GM23248 (cell line): ENCODE measurements around the gene RHOG. TPM values are rescaled to one million over a fixed set of nuclear protein-coding genes. Genes with fewer than 3 reads are reported as not detected.

Experiments
- DNase-seq: peaks from one replicate; pipeline ENCODE4 v3.0.0-alpha.2; 2015
- H2AFZ ChIP-seq: fragments of 200-600 bp; sonication (generic); 2 replicates; pipeline ENCODE4 v1.6.1; 2016; ENCODE audit warnings: antibody characterized with exemption
- H3F3A ChIP-seq: fragments of 200-600 bp; sonication (generic); 2 replicates; pipeline ENCODE4 v1.6.1; 2016; ENCODE audit warnings: mild to moderate bottlenecking, antibody characterized with exemption, mixed run types; ENCODE audit not compliant: insufficient read depth
- H3K27ac ChIP-seq: fragments of 200-600 bp; sonication (generic); 2 replicates; pipeline ENCODE4 v1.5.1; 2016; ENCODE audit warnings: mild to moderate bottlenecking
- H3K27me3 ChIP-seq: fragments of 200-600 bp; sonication (generic); replicated peaks from 2 replicates; pipeline ENCODE4 v1.6.1; 2016; ENCODE audit warnings: mild to moderate bottlenecking; ENCODE audit not compliant: insufficient read depth
- H3K36me3 ChIP-seq: fragments of 200-600 bp; sonication (generic); 2 replicates; pipeline ENCODE4 v1.6.1; 2016; ENCODE audit warnings: low read depth, mild to moderate bottlenecking
- H3K4me1 ChIP-seq: fragments of 200-600 bp; sonication (generic); 2 replicates; pipeline ENCODE4 v1.6.1; 2016; ENCODE audit warnings: mild to moderate bottlenecking; ENCODE audit not compliant: insufficient read depth
- H3K4me2 ChIP-seq: fragments of 200-600 bp; sonication (generic); one replicate; pipeline ENCODE4 v1.6.1; 2016; ENCODE audit warnings: mild to moderate bottlenecking; ENCODE audit not compliant: unreplicated experiment
- H3K4me3 ChIP-seq: fragments of 200-600 bp; sonication (generic); 2 replicates; pipeline ENCODE4 v1.5.1; 2016; ENCODE audit warnings: mild to moderate bottlenecking
- H3K79me2 ChIP-seq: fragments of 200-600 bp; sonication (generic); 2 replicates; pipeline ENCODE4 v1.6.1; 2016; ENCODE audit warnings: mild to moderate bottlenecking; ENCODE audit not compliant: insufficient read depth
- H3K9ac ChIP-seq: fragments of 200-600 bp; sonication (generic); 2 replicates; pipeline ENCODE4 v1.6.1; 2016; ENCODE audit warnings: mild to moderate bottlenecking
- H3K9me2 ChIP-seq: fragments of 200-600 bp; sonication (generic); 2 replicates; pipeline ENCODE4 v1.6.1; 2016; ENCODE audit warnings: mixed run types, mild to moderate bottlenecking, moderate library complexity; ENCODE audit not compliant: insufficient read depth
- H3K9me3 ChIP-seq: fragments of 200-600 bp; sonication (generic); one replicate; pipeline ENCODE4 v1.6.1; 2017; ENCODE audit warnings: low read depth
- H4K20me1 ChIP-seq: fragments of 200-600 bp; sonication (generic); 2 replicates; pipeline ENCODE4 v1.6.0; 2016; ENCODE audit not compliant: insufficient read depth
- EZH2 ChIP-seq: fragments of 200-600 bp; sonication (generic); IDR thresholded peaks from 2 replicates; pipeline ENCODE4 v1.6.1; 2018; ENCODE audit warnings: antibody characterized with exemption, mild to moderate bottlenecking; ENCODE audit not compliant: insufficient read depth, poor library complexity, severe bottlenecking
- EZH2phosphoT487 ChIP-seq: fragments of 200-600 bp; sonication (generic); IDR thresholded peaks from 2 replicates; pipeline ENCODE4 v1.6.1; 2018; ENCODE audit warnings: antibody characterized with exemption, moderate library complexity, mild to moderate bottlenecking, low read depth; ENCODE audit not compliant: insufficient read depth
- WGBS, 2 experiments: methylation state at CpG; one replicate each; pipeline ENCODE4 v1.1.6; 2015 to 2017; ENCODE audit warnings: low lambda C conversion rate in 2 of 2, low coverage in 1 of 2; ENCODE audit errors: missing lambda C conversion rate in 2 of 2; 5-methylcytosine and 5-hydroxymethylcytosine counted together
- in situ Hi-C: fragments of 300-500 bp; cut with MboI; formaldehyde crosslinking; loops from 2 replicates; pipeline ENCODE4 v1.15.0; 2020
- polyA plus RNA-seq: library from polyadenylated mRNA; unstranded; fragments of >200 nt; fragmentation: Nextera tagmentation; extraction: Ambion mirVana; gene quantifications from 2 replicates; pipeline ENCODE4 v1.2.1, GENCODE V29; 2016
- total RNA-seq: library from RNA; depleted of rRNA; stranded (reverse); fragments of >200 nt; shearing (Covaris generic); gene quantifications from 2 replicates; pipeline ENCODE4 v1.2.3, GENCODE V29; 2014

RHOG gene
- total and polyA plus RNA-seq, 2 experiments from 2014 or later, result 45.5 to 61.4 TPM

DNA sequence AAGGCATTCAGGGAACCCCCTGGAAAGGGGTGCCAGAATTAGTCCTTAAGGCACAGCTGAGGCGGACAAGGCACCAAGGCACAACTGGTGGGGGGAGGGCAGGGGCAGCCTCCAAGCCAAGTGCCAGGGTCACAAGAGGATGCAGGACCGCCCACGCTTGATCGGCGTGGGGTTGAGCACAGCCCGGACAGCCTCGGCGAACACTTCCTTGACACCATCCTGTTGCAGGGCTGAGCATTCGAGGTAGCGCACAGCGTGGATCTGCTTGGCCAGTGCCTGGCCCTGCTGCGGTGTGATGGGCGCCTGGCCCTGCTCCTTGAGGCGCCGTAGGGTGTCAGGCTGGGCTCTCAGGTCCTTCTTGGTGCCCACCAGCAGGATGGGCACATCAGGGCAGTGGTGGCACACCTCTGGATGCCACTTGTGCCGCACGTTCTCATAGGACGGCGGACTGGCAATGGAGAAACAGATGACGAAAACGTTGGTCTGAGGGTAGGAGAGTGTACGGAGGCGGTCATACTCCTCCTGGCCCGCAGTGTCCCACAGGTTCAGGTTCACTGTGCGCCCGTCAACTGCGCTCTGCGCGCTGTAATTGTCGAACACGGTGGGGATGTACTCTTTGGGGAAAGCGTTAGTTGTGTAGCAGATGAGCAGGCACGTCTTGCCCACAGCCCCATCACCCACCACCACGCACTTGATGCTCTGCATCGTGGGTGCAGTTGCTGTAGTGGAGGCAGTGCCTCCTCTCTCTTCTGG lies 13.1 kb downstream of the RHOG start:
- Histone ChIP-seq H3K9me3 (no peaks in the 10 kb centered on the region), H3K27ac (no peak overlapping the region), H3K36me3 (peaks cover 14% of the 10 kb centered on the region), H3K4me2 (no peak overlapping the region), H4K20me1 (no peaks in the 10 kb centered on the region), H3F3A (peaks cover 8% of the 10 kb centered on the region; the same call in 1 of the 2 replicates), H3K4me3 (no peak overlapping the region), H3K9ac (no peak overlapping the region), H3K4me1 (no peaks in the 10 kb centered on the region), H2AFZ (no peak overlapping the region), H3K27me3 (no peaks in the 10 kb centered on the region), H3K79me2 (peaks cover 35% of the 10 kb centered on the region), H3K9me2 (no peaks in the 10 kb centered on the region)
- no peak for DNase-seq
- 91 to 92% methylated on average over 35 of the region's 35 CpGs for WGBS, 2 experiments
- in situ Hi-C loops, result no loop called here
- TF ChIP-seq EZH2phosphoT487 (no peak), EZH2 (no peak)

DNA sequence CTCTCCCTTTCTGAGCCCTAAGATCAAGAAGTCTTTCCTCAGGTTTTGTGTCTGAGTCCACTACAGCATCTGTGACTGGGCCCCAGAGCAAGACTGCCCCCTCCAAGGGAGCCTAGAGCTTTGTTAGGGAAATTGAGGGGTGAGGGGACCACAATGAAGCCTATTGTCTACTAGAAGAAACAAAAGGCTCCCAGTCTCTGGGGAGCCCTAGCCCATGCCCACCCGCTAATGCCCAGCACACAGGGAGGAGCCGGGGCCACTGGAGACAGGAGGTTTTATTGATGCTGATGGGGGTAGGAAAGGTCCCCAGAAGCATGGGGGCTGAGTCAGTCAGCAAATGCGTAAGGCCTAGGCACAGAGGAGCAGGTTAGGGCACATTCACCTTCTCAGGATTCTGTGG lies 14.0 kb downstream of the RHOG start:
- DNase-seq, result no peak

DNA sequence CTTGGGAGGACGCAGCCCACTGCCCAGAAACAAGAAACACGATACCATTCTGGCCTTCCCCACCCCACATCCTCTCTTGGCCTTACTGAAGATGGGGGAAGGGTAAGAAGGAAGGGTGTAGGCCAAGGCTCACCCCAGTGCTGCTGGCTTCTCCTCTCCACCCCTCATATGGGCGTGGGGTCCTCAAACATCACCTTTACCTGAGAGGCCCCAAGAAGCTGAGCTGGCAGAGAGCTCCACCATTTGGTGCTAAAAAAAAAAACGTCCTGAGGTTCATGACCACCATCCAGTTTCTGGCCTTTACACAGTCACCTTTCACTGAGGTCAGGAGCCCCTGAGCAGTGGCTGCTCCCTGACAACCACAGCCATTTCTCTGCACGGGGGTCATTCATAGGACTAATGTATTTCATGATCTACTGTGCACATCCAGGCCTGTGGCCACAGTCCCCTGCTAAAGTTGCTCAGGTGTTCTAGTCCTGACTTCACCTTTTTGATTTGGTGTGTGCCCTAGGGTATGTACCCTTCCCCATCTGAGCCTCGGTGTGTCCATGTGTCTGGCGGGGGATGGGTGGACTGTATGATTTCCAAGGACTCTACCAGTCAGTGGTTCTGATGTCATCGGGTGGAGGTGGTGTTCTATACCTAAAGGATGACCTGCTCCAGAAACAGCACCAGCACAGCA lies 15.1 kb downstream of the RHOG start:
- TF ChIP-seq EZH2, result no peak
- TF ChIP-seq EZH2phosphoT487, result no peak
- H3K9me2 ChIP-seq, result no peaks in the 10 kb centered on the region
- no peak overlapping the region for H3K9ac ChIP-seq
- no peak for DNase-seq
- H3K4me2 ChIP-seq, result no peak overlapping the region
- no peaks in the 10 kb centered on the region for H3K27me3 ChIP-seq
- no peak overlapping the region for H3K4me3 ChIP-seq
- H2AFZ ChIP-seq, result no peak overlapping the region
- WGBS, 2 experiments, result 83 to 85% methylated on average over 8 of the region's 8 CpGs
- H3K9me3 ChIP-seq, result no peaks in the 10 kb centered on the region
- H3K4me1 ChIP-seq, result no peaks in the 10 kb centered on the region
- in situ Hi-C loops, result no loop called here
- H3K27ac ChIP-seq, result no peak overlapping the region
- H3K36me3 ChIP-seq, result peaks cover 14% of the 10 kb centered on the region
- H3K79me2 ChIP-seq, result peaks cover 15% of the 10 kb centered on the region
- H4K20me1 ChIP-seq, result no peaks in the 10 kb centered on the region
- peaks cover 8% of the 10 kb centered on the region; the same call in 1 of the 2 replicates for H3F3A ChIP-seq

More for the DNA sequence above, 14.0 kb downstream of the RHOG start:
- H3K79me2 ChIP-seq, result peaks cover 26% of the 10 kb centered on the region
- H3K27ac ChIP-seq, result no peak overlapping the region
- TF ChIP-seq EZH2phosphoT487 (no peak), EZH2 (no peak)
- no peaks in the 10 kb centered on the region for H3K9me2 ChIP-seq
- no peaks in the 10 kb centered on the region for H3K4me1 ChIP-seq
- H2AFZ ChIP-seq, result no peak overlapping the region
- H3K9ac ChIP-seq, result no peak overlapping the region
- H3K9me3 ChIP-seq, result no peaks in the 10 kb centered on the region
- in situ Hi-C loops, result no loop called here
- H3K36me3 ChIP-seq, result peaks cover 14% of the 10 kb centered on the region
- H3K4me2 ChIP-seq, result no peak overlapping the region
- no peak overlapping the region for H3K4me3 ChIP-seq
- no peaks in the 10 kb centered on the region for H4K20me1 ChIP-seq
- H3K27me3 ChIP-seq, result no peaks in the 10 kb centered on the region
- 92 to 97% methylated on average over 3 of the region's 3 CpGs for WGBS, 2 experiments
- peaks cover 8% of the 10 kb centered on the region; the same call in 1 of the 2 replicates for H3F3A ChIP-seq

DNA sequence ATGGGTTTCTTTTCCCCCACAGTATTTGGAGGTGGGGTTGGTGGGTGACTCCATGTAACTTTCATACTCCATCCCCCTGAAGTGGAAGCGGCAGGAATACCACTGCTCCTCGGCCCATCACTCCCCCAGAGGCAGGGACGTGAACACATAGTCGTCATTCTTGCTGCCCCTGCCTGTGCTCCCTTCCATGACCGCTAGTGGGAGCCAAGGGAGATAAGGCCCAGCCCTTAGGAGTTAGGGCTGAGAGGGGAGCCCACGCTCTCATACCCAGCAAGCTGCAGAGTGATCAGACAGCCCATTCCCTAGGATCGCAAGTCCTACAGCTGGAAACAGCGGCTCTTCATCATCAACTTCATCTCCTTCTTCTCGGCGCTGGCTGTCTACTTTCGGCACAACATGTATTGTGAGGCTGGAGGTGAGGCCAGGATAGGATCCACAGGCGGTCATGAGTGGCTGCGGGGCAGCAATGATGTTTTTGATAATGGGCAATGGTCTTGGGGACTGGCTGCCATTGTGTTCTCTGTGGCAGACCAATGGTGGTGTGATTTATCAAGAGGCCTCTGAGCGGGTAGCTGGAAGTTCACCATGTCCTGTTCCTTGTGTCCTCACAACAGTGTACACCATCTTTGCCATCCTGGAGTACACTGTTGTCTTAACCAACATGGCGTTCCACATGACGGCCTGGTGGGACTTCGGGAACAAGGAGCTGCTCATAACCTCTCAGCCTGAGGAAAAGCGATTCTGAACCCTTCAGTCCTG lies 15.9 kb downstream of the RHOG start:
- no peaks in the 10 kb centered on the region for H3K27me3 ChIP-seq
- no peak overlapping the region for H2AFZ ChIP-seq
- no peaks in the 10 kb centered on the region for H3K9me2 ChIP-seq
- TF ChIP-seq EZH2 (no peak), EZH2phosphoT487 (no peak)
- H3K9ac ChIP-seq, result no peak overlapping the region
- no peak overlapping the region for H3K4me3 ChIP-seq
- DNase-seq, result peak; percentile 41
- H3K4me2 ChIP-seq, result no peak overlapping the region
- H3F3A ChIP-seq, result peaks cover 5% of the 10 kb centered on the region; the same call in 1 of the 2 replicates
- H4K20me1 ChIP-seq, result no peaks in the 10 kb centered on the region
- H3K27ac ChIP-seq, result no peak overlapping the region
- H3K9me3 ChIP-seq, result no peaks in the 10 kb centered on the region
- in situ Hi-C loops, result loop anchor here (25.0 kb wide), 1 partner anchor 363 kb away; no protein-coding TSS in a partner anchor
- peaks cover 9% of the 10 kb centered on the region for H3K36me3 ChIP-seq
- H3K79me2 ChIP-seq, result peaks cover 8% of the 10 kb centered on the region
- 81 to 84% methylated on average over 18 of the region's 18 CpGs for WGBS, 2 experiments
- no peaks in the 10 kb centered on the region for H3K4me1 ChIP-seq
